CD4-positive, alpha-beta T cell treated with Interleukin-17A for 4 hours (primary cell): ENCODE results near the gene SMAD6.

Experiments
- DNase-seq: peaks from one replicate; pipeline ENCODE4 v3.0.0-alpha.2; 2020; ENCODE audit warnings: mixed read lengths

Gene SMAD6

GRCh38 chr15:66721954-66722353 is 19.9 kb downstream of the SMAD6 start:
- DNase-seq: no peak

GRCh38 chr15:66722757-66723540 is 20.9 kb downstream of the SMAD6 start:
- no peak for DNase-seq

GRCh38 chr15:66723826-66724731 is 22.0 kb downstream of the SMAD6 start:
- no peak for DNase-seq

- DNase-seq: no peak
Measured at GRCh38 chr15:66724732-66725463, 22.9 kb downstream of the SMAD6 start.

- no peak for DNase-seq
Measured at GRCh38 chr15:66725464-66725785, 23.4 kb downstream of the SMAD6 start.

GRCh38 chr15:66726386-66726785 is 24.4 kb downstream of the SMAD6 start:
- DNase-seq: no peak

- DNase-seq: no peak
Measured at GRCh38 chr15:66729331-66729951, 27.4 kb downstream of the SMAD6 start.

- DNase-seq: no peak
Measured at GRCh38 chr15:66730168-66731021, 28.4 kb downstream of the SMAD6 start.

GRCh38 chr15:66733976-66734375 is 31.9 kb downstream of the SMAD6 start:
- DNase-seq: no peak

- DNase-seq: no peak
Measured at GRCh38 chr15:66734961-66735908, 33.2 kb downstream of the SMAD6 start.

GRCh38 chr15:66735909-66736305 is 33.9 kb downstream of the SMAD6 start:
- no peak for DNase-seq

- no peak for DNase-seq
Measured at GRCh38 chr15:66737243-66738010, 35.4 kb downstream of the SMAD6 start.

GRCh38 chr15:66738116-66738515 is 36.1 kb downstream of the SMAD6 start:
- no peak for DNase-seq

- no peak for DNase-seq
Measured at GRCh38 chr15:66738595-66738994, 36.6 kb downstream of the SMAD6 start.

GRCh38 chr15:66739287-66739686 is 37.3 kb downstream of the SMAD6 start:
- no peak for DNase-seq

GRCh38 chr15:66740802-66741201 is 38.8 kb downstream of the SMAD6 start:
- DNase-seq: no peak

- no peak for DNase-seq
Measured at GRCh38 chr15:66741646-66742045, 39.6 kb downstream of the SMAD6 start.

GRCh38 chr15:66742286-66742685 is 40.2 kb downstream of the SMAD6 start:
- DNase-seq: no peak

GRCh38 chr15:66743204-66743603 is 41.2 kb downstream of the SMAD6 start:
- DNase-seq: no peak
